Fibroblast of skin of scalp (primary cell): ENCODE results near the gene SDHAF3.
"Not testable (repeated sequence)": the region's sequence is repeated elsewhere in the genome, so short reads cannot be mapped to it uniquely, and the experiment has no call there.

Experiments
- DNase-seq: peaks from one replicate; pipeline ENCODE4 v3.0.0-alpha.2; 2013

The SDHAF3 gene

GRCh38 chr7:97126483-97127171 is 9.1 kb downstream of the SDHAF3 start:
- DNase-seq: no peak

GRCh38 chr7:97128736-97129135 is 11.2 kb downstream of the SDHAF3 start:
- no peak for DNase-seq

- DNase-seq: no peak
These were observed 13.1 kb downstream of the SDHAF3 start for GRCh38 chr7:97130417-97131139.

- DNase-seq: no peak
These were observed 15.7 kb downstream of the SDHAF3 start for GRCh38 chr7:97133159-97133558.

GRCh38 chr7:97138830-97139229 is 21.3 kb downstream of the SDHAF3 start:
- DNase-seq: no peak

GRCh38 chr7:97145068-97145467 is 27.6 kb downstream of the SDHAF3 start:
- DNase-seq: peak; percentile 34

GRCh38 chr7:97149843-97150242 is 32.3 kb downstream of the SDHAF3 start:
- DNase-seq: no peak

- DNase-seq: no peak
These were observed 38.5 kb downstream of the SDHAF3 start for GRCh38 chr7:97155897-97156418.

GRCh38 chr7:97159984-97160383 is 42.5 kb downstream of the SDHAF3 start:
- not testable (repeated sequence) for DNase-seq

GRCh38 chr7:97161609-97162008 is 44.1 kb downstream of the SDHAF3 start:
- not testable (repeated sequence) for DNase-seq

GRCh38 chr7:97166308-97166707 is 48.8 kb downstream of the SDHAF3 start:
- DNase-seq: no peak

- DNase-seq: no peak
These were observed 49.7 kb downstream of the SDHAF3 start for GRCh38 chr7:97167176-97167575.

GRCh38 chr7:97167749-97168148 is 50.3 kb downstream of the SDHAF3 start:
- DNase-seq: no peak

GRCh38 chr7:97174303-97174702 is 56.8 kb downstream of the SDHAF3 start:
- DNase-seq: no peak

- DNase-seq: peak; percentile 66
These were observed 62.1 kb downstream of the SDHAF3 start for GRCh38 chr7:97179454-97180104.

- DNase-seq: peak; percentile 11
These were observed 69.6 kb downstream of the SDHAF3 start for GRCh38 chr7:97187067-97187466.

GRCh38 chr7:97196174-97196573 is 78.7 kb downstream of the SDHAF3 start:
- not testable (repeated sequence) for DNase-seq

GRCh38 chr7:97198596-97198995 is 81.1 kb downstream of the SDHAF3 start:
- DNase-seq: no peak

GRCh38 chr7:97200018-97200417 is 82.5 kb downstream of the SDHAF3 start:
- no peak for DNase-seq

- DNase-seq: no peak
These were observed 86.5 kb downstream of the SDHAF3 start for GRCh38 chr7:97203957-97204356.

GRCh38 chr7:97204821-97205220 is 87.3 kb downstream of the SDHAF3 start:
- DNase-seq: no peak

- DNase-seq: no peak
These were observed 98.1 kb downstream of the SDHAF3 start for GRCh38 chr7:97215556-97215955.

GRCh38 chr7:97218767-97219166 is 101.3 kb downstream of the SDHAF3 start:
- no peak for DNase-seq
